Keratinocyte (primary cell): ENCODE results near the gene PARM1. TPM values are rescaled to one million over a fixed set of nuclear protein-coding genes. Genes with fewer than 3 reads are reported as not detected.

Experiments
- DNase-seq: peaks from one replicate; pipeline ENCODE4 v3.0.0-alpha.2; 2011; ENCODE audit warnings: low read depth, missing footprints, low spot score
- FAIRE-seq: peaks from 2 replicates; lab custom pipeline; 2011; peaks lifted over from hg19 to GRCh38; lab: Jason Lieb, UNC
- H2AFZ ChIP-seq: 2 replicates; pipeline ENCODE4 v1.6.0; 2012; ENCODE audit warnings: low read length, control low read depth, inconsistent platforms; ENCODE audit not compliant: control insufficient read depth
- H3K27ac ChIP-seq: 2 replicates; pipeline ENCODE4 v1.5.1; 2011; ENCODE audit warnings: low read length; ENCODE audit not compliant: control insufficient read depth, insufficient read depth
- H3K27me3 ChIP-seq: 3 replicates; pipeline ENCODE4 v1.6.0; 2011; ENCODE audit warnings: low read length; ENCODE audit not compliant: control insufficient read depth, insufficient read depth; ENCODE audit errors: extremely low read depth
- H3K36me3 ChIP-seq, 2 experiments: 2 replicates in 1 of 2; 3 replicates in 1 of 2; pipeline ENCODE4 v1.5.1; 2011; ENCODE audit warnings: low read length in 2 of 2, mild to moderate bottlenecking in 1 of 2; ENCODE audit not compliant: control insufficient read depth in 2 of 2, insufficient read depth in 2 of 2; ENCODE audit errors: extremely low read depth in 1 of 2
- H3K4me1 ChIP-seq: 3 replicates; pipeline ENCODE4 v1.5.1; 2011; ENCODE audit warnings: low read length; ENCODE audit not compliant: control insufficient read depth, insufficient read depth; ENCODE audit errors: extremely low read depth
- H3K4me2 ChIP-seq: 3 replicates; pipeline ENCODE4 v1.6.0; 2011; ENCODE audit warnings: low read depth, low read length; ENCODE audit not compliant: control insufficient read depth, insufficient read depth; ENCODE audit errors: extremely low read depth
- H3K4me3 ChIP-seq, 3 experiments: fragments of 200-600 bp in 1 of 3; sonication (generic) in 1 of 3; 2 replicates in 2 of 3; 3 replicates in 1 of 3; pipeline ENCODE4 v1.5.1; 2011 to 2016; ENCODE audit warnings: low read length in 3 of 3, mild to moderate bottlenecking in 3 of 3, control low read depth in 2 of 3, inconsistent platforms in 1 of 3, low read depth in 1 of 3, mixed read lengths in 1 of 3, mixed run types in 1 of 3, moderate library complexity in 1 of 3; ENCODE audit not compliant: control insufficient read depth in 2 of 3, insufficient read depth in 2 of 3; ENCODE audit errors: extremely low read depth in 1 of 3
- H3K79me2 ChIP-seq: 2 replicates; pipeline ENCODE4 v1.6.0; 2012; ENCODE audit warnings: low read length; ENCODE audit not compliant: control insufficient read depth, insufficient read depth
- H3K9ac ChIP-seq: 3 replicates; pipeline ENCODE4 v1.6.0; 2011; ENCODE audit warnings: low read length; ENCODE audit not compliant: control insufficient read depth, insufficient read depth; ENCODE audit errors: extremely low read depth
- H3K9me1 ChIP-seq: 3 replicates; pipeline ENCODE4 v1.6.0; 2011; ENCODE audit warnings: low read length; ENCODE audit not compliant: control insufficient read depth, insufficient read depth; ENCODE audit errors: extremely low read depth
- H3K9me3 ChIP-seq: 2 replicates; pipeline ENCODE4 v1.5.1; 2012; ENCODE audit warnings: low read depth, low read length; ENCODE audit not compliant: control insufficient read depth
- H4K20me1 ChIP-seq: 3 replicates; pipeline ENCODE4 v1.6.0; 2011; ENCODE audit warnings: low read length; ENCODE audit not compliant: control insufficient read depth, insufficient read depth; ENCODE audit errors: extremely low read depth
- CTCF ChIP-seq, 3 experiments: IDR thresholded peaks in 1 of 3; conservative IDR thresholded peaks in 1 of 3; optimal IDR thresholded peaks in 1 of 3; 2 replicates in 2 of 3; 3 replicates in 1 of 3; pipeline versions ENCODE3 to v1.5.1; 2011; ENCODE audit warnings: low read length in 3 of 3, mild to moderate bottlenecking in 3 of 3, moderate library complexity in 2 of 3, control low read depth in 1 of 3, inconsistent platforms in 1 of 3; ENCODE audit not compliant: insufficient read depth in 2 of 3; ENCODE audit errors: extremely low read depth in 1 of 3
- EZH2 ChIP-seq: IDR thresholded peaks from one replicate; pipeline ENCODE4 v1.6.1; 2012; ENCODE audit warnings: inconsistent platforms, mild to moderate bottlenecking, low read length, moderate library complexity
- dilution Hi-C: fragments of 300-500 bp; cut with MboI; formaldehyde crosslinking; loops from one replicate; pipeline ENCODE4 v1.7.0; 2020; ENCODE audit warnings: low sequenced_read_pairs; ENCODE audit not compliant: extremely low pct_ligation_motif_present
- polyA plus RNA-seq, 5 experiments: library from polyadenylated mRNA; depleted of rRNA in 3 of 5; stranded (reverse) in 3 of 5; stranded (forward) in 1 of 5; unstranded in 1 of 5; fragments of >200 nt; gene quantifications; 1 replicate in 1 of 5; 2 replicates in 3 of 5; 3 replicates in 1 of 5; pipeline versions ENCODE4 v1.2.1 to v1.2.3, GENCODE V29; 2011 to 2012; ENCODE audit warnings: missing spikeins in 2 of 5, low read depth in 1 of 5, low replicate concordance in 1 of 5

PARM1 gene
- polyA plus RNA-seq, 1 donor (not counting 4 experiments of a cell fraction or from before 2014, with no cell fraction given): 0.05 TPM

DNA sequence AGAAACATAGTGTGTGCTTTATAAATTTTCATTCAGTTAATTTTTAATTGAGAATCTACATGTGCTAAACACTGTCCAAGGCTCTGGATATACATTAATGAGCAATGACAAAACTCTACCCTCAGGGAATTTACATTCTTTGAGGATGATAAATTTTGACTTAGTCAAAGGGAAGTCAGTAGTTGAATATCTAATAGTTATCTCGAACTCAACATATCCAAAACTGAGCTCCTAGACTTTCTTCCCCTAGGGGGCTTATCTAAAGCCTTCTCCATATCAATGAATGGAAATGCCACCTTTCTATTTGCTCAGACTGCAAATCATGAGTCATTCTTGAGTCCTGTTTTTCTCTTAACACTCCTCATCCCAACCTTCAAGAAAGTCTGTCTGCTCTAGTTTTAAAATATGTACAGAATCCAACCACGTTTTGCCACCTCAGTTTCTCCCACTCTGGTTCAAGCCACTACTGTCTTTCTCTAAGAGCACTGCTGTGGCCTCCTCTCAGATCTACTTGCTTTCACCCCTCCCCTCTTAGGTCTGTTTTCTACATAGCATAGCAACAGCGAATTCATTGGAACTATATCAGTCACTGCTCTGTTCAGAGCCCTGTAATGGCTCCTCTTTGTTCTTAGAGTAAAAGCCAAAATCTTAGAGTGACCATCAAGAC is 9.5 kb downstream of the PARM1 start:
- Histone ChIP-seq H3K4me3 (no peak overlapping the region), H3K9me3 (no peaks in the 10 kb centered on the region), H3K27ac (no peak overlapping the region), H3K36me3 (no peaks in the 10 kb centered on the region), H4K20me1 (no peaks in the 10 kb centered on the region), H3K9ac (no peak overlapping the region), H3K79me2 (no peaks in the 10 kb centered on the region), H3K27me3 (no peaks in the 10 kb centered on the region), H3K4me1 (peaks cover 10% of the 10 kb centered on the region), H3K4me2 (peak overlapping the region; percentile 11), H2AFZ (no peak overlapping the region), H3K9me1 (no peaks in the 10 kb centered on the region)
- dilution Hi-C loops: no loop called here
- FAIRE-seq (no peak), DNase-seq (peak; percentile 75)
- TF ChIP-seq EZH2: no peak
- no peak for TF ChIP-seq CTCF (optimal IDR thresholded peaks at IDR 0.05 in 1 of 3, IDR thresholded peaks at IDR 0.05 in 1 of 3, conservative IDR thresholded peaks at IDR 0.05 in 1 of 3; ENCODE audit: extremely low read depth in 1 of 3, insufficient read depth in 2 of 3, low read length in 3 of 3)

GRCh38 chr4:74942918-74943253 is 10.0 kb downstream of the PARM1 start:
- no peaks in the 10 kb centered on the region for H4K20me1 ChIP-seq
- FAIRE-seq (peak; percentile 26), DNase-seq (no peak)
- H3K27me3 ChIP-seq: no peaks in the 10 kb centered on the region
- no peaks in the 10 kb centered on the region for H3K9me1 ChIP-seq
- no peak overlapping the region for H3K27ac ChIP-seq
- dilution Hi-C loops: no loop called here
- TF ChIP-seq EZH2 (no peak), CTCF (optimal IDR thresholded peaks at IDR 0.05 in 1 of 3, IDR thresholded peaks at IDR 0.05 in 1 of 3, conservative IDR thresholded peaks at IDR 0.05 in 1 of 3; ENCODE audit: extremely low read depth in 1 of 3, insufficient read depth in 2 of 3, low read length in 3 of 3) (no peak)
- H2AFZ ChIP-seq: no peak overlapping the region
- H3K79me2 ChIP-seq: no peaks in the 10 kb centered on the region
- no peak overlapping the region for H3K9ac ChIP-seq
- no peak overlapping the region for H3K4me3 ChIP-seq
- H3K9me3 ChIP-seq: no peaks in the 10 kb centered on the region
- H3K4me1 ChIP-seq: peaks cover 10% of the 10 kb centered on the region
- no peak overlapping the region for H3K4me2 ChIP-seq
- no peaks in the 10 kb centered on the region for H3K36me3 ChIP-seq
